ENCODE measurements around the gene RAC2.

DNA sequence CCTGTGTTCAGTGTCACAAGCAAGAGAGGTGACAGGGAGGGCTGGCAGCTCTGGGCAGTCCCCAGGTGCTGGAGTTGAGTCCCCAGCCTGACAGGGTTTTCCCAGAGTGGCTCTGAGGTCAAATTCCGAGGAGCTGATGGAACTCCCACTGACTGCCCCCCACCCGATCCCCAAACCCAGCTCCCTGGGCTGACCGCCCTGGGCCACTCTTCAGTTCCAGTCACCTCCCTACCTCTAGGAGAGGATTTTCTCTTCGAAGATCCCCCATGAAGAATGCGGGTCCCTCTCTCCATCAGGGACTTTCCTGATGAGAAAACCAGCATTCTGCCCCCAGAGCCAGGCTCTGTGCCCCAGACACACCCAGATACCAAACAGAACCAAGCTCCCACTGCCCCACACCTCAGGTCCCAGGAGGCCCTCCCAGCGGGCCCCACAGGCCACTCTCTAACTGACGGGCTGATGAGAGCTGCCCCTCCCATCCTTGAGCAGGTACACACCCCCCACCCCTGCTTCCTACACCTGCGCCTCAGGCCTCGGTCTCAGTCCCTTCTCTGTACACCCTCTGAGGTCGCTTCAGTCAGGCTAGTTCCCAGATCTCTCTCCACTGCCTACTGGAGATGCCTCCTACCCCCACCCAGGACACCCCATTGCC lies 12.1 kb upstream of the RAC2 start:
- TF ChIP-seq CTCF (IDR thresholded peaks at IDR 0.05 in 4 of 5, conservative IDR thresholded peaks at IDR 0.05 in 1 of 5), result no peak
- no peak for TF ChIP-seq POLR2A (IDR thresholded peaks at IDR 0.05)

All from gastrocnemius medialis (tissue), 4 donors.